Erythroblast (primary cell): ENCODE results near the gene SLC4A1AP.

ENCODE experiments used
- DNase-seq, 2 experiments: peaks; one replicate each; lab custom pipeline; 2025; lab: John Stamatoyannopoulos, UW
- GATA1 ChIP-seq: IDR thresholded peaks from 2 replicates; pipeline ENCODE4 v1.6.1; 2011; ENCODE audit warnings: low read depth, mild to moderate bottlenecking, control low read depth, low read length, moderate library complexity
- POLR2A ChIP-seq: IDR thresholded peaks from 2 replicates; pipeline ENCODE4 v1.6.1; 2011; ENCODE audit warnings: mild to moderate bottlenecking, low read length

SLC4A1AP gene

DNA sequence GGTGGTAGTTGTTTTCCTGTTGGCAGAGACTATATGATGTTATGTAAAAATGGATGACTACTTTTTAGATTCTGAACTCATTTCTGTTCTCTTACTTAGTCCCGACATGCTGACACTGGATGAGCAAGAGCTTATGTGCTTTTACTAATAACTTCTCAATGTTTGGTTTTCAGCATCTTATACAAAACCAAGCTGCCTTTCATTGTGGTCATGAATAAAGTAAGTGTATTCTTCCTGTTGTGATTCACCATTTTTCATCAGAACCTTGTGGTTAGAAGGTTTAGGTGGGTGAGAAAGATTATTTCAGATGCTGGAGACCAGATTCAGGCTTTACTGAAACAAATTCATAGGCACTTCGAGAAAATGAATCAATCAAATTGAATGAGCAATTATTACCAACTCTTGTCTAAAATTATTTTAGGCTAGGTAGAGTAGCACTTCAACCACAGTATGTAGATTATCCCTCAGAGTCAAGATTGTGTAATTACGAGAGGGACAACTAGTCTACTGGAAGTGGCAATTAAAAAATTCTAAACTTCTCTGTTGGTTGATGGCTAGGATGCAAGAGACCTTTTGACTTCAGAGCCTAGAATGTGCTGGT is 25.6 kb upstream of the SLC4A1AP start:
- TF ChIP-seq POLR2A (no peak), GATA1 (no peak)
- DNase-seq: no peak

GRCh38 chr2:27638709-27639108 is 25.0 kb upstream of the SLC4A1AP start:
- DNase-seq: no peak
- no peak for TF ChIP-seq POLR2A
- no peak for TF ChIP-seq GATA1

- DNase-seq: no peak
- TF ChIP-seq GATA1 (no peak), POLR2A (no peak)
Measured at GRCh38 chr2:27640722-27641245, 22.9 kb upstream of the SLC4A1AP start.

DNA sequence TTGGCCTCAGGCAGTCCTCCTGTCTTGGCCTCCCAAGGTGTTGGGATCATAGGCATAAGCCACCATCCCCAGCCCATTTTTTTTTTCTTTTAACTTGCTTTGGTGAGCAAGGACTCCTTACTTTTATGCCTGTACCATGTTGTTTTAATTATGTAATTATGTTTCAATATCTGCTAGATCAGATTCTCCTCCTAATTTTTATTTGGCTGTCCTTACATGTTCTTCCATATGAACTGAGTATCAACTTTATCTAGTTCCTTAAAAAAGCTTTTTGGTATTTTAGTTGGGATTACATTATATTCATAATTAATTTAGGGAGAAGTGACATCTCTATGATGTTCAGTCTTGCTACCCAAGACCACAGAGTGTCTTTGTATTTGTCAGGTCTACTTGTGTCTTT is 18.5 kb upstream of the SLC4A1AP start:
- no peak for DNase-seq
- TF ChIP-seq GATA1: no peak
- no peak for TF ChIP-seq POLR2A

DNA sequence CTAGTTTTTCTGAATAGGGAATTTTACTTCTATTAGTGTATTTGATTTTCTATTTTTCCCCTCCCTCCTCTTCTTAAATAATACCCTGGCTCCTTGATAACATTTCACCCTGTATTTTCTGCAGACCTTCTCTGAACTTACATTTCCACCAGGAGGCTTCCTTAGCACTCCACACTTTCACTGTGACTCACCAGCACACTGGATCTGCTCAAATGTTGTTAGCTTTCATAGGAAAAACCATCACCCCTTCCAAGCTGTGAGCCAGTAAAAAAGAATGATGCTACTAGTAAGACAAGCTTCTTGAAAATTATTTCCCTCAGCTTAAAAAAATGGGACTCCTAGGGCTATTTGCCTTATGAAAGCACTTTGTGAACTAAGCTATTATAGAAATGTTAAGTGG is 16.4 kb upstream of the SLC4A1AP start:
- TF ChIP-seq POLR2A (no peak), GATA1 (no peak)
- no peak for DNase-seq

GRCh38 chr2:27647737-27648136 is 16.0 kb upstream of the SLC4A1AP start:
- TF ChIP-seq GATA1: no peak
- TF ChIP-seq POLR2A: no peak
- DNase-seq: no peak

DNA sequence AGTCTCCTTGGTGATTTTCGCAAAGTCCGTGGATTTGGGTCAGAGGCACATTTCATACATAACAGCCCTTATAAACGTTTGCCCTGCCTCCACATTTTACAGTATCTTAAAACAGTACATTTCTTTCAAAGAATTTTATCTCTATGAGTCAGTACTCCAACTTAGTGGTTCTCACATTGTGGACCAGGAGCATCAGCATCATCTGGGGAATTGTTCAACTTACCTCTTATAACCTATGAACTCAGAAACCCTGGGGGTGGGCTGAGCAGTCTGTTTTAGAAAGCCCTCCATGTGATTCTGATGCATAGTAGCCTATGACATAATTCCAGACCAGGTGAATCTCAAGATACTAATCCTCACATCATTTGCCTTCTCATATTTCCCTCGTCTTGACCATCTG is 12.6 kb upstream of the SLC4A1AP start:
- no peak for DNase-seq

DNA sequence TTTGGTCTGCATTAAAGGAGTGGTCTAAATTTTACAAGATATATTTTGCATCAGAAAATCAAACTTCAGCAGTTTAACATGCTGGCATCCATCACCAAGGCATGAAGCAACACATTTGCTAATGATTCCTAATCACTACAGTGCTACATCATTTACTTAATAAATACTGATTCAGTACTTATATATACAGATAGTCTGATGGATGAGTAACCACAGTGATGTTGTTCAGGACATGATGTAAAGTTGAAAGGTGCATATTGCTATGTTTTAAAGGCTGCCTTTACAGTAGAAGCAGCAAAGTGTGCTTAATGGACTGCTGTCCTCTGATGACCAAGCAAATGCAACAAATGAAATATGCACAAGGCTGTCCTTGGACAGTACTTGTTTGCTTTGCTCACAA is 11.3 kb upstream of the SLC4A1AP start:
- DNase-seq: no peak
- no peak for TF ChIP-seq GATA1
- no peak for TF ChIP-seq POLR2A

More for the DNA sequence above, 12.6 kb upstream of the SLC4A1AP start:
- TF ChIP-seq GATA1: no peak
- no peak for TF ChIP-seq POLR2A

DNA sequence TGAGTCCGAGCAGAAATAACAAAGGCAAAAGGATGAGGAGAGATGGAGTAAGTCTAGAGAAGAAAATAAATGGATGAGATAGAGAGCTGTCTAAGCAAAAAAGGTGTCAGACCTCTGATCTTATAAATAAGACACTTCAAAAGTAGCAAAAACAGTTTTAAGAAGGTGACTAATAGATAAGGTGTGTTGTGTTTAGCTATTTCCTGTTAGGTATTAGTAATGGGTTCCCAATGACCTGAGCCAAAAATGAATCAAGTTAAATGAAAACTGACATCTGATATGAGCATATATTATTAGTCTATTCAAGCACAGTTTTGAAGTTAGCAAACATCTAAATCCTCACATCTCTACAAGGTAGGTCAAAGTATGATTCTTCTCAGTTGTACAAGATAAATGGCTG is 10.9 kb upstream of the SLC4A1AP start:
- TF ChIP-seq POLR2A (no peak), GATA1 (no peak)
- DNase-seq: no peak

- no peak for DNase-seq
Measured at GRCh38 chr2:27653397-27653796, 10.3 kb upstream of the SLC4A1AP start.

GRCh38 chr2:27655155-27655951 is 8.3 kb upstream of the SLC4A1AP start:
- DNase-seq: no peak
- TF ChIP-seq POLR2A (no peak), GATA1 (no peak)

More at GRCh38 chr2:27653397-27653796, 10.3 kb upstream of the SLC4A1AP start:
- TF ChIP-seq GATA1 (no peak), POLR2A (no peak)

DNA sequence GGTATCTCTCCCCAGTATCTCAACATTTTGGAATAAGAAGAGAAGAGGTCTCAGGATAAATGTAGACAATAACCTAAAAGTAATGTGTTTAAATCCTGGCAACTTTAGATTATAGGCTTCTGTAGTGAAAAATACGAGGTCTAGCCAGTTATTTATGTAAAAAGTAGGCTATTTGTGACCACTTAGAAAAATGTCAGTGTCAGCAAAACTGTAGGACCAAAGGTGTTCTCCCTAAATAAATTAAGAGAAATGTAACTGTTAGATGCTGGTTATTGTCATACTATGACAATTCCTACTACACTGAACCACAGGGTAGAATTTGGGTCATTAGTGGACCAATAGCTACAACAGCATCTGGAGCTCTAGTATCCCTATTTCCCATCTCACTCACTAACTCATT is 2.3 kb upstream of the SLC4A1AP start:
- no peak for TF ChIP-seq POLR2A
- no peak for TF ChIP-seq GATA1
- no peak for DNase-seq

DNA sequence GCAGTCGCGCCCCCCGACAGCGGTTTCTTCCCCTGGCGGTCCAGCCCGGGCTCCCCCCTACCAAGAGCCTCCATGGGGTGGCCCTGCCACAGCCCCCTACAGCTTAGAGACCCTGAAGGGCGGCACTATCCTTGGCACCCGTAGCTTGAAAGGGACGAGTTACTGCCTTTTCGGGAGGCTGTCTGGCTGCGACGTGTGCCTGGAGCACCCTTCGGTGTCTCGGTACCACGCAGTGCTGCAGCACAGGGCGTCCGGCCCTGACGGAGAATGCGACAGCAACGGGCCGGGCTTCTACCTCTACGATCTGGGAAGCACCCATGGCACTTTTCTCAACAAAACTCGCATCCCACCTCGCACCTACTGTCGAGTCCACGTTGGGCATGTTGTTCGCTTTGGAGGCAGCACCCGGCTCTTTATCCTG is 475 bp downstream of the SLC4A1AP start:
- DNase-seq: no peak
- no peak for TF ChIP-seq POLR2A

DNA sequence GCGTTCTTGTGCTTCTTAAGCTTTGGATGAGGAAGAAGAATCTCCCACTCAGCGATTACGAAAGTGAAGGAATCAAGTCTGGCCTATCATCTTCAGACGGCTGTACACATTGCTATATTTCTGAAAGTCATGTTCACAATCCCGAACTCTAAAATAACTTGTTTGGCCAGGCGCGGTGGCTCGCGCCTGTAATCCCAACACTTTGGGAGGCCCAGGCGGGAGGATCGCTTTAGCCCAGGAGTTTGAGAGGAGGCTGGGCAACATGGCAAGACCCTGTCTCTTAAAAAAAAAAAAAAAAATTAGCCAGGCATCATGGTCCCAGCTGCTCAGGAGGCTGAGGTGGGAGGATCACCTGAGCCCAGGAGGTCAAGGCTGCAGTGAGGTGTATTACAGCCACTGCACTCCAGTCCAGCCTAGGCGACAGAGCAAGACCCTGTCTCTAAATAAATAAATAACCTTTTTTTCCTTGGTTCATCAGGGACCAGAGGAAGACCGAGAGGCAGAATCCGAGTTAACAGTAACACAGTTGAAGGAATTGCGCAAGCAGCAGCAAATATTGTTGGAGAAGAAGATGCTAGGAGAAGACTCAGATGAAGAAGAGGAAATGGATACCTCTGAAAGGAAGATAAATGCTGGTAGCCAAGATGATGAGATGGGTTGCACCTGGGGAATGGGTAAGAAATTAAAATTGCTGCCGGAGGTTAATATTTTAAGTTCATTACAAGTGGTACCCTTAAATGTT is 1.1 kb downstream of the SLC4A1AP start:
- DNase-seq: peak in 1 of 2 experiments; percentile 47
- TF ChIP-seq GATA1: no peak
- TF ChIP-seq POLR2A: no peak
